GM18526 (cell line): ENCODE data around the gene CMTM5.

Source experiments
- POLR2A ChIP-seq: IDR thresholded peaks from 3 replicates; pipeline ENCODE4 v1.6.1; 2011; ENCODE audit not compliant: insufficient read length; ENCODE audit errors: extremely low read depth

CMTM5 gene

DNA sequence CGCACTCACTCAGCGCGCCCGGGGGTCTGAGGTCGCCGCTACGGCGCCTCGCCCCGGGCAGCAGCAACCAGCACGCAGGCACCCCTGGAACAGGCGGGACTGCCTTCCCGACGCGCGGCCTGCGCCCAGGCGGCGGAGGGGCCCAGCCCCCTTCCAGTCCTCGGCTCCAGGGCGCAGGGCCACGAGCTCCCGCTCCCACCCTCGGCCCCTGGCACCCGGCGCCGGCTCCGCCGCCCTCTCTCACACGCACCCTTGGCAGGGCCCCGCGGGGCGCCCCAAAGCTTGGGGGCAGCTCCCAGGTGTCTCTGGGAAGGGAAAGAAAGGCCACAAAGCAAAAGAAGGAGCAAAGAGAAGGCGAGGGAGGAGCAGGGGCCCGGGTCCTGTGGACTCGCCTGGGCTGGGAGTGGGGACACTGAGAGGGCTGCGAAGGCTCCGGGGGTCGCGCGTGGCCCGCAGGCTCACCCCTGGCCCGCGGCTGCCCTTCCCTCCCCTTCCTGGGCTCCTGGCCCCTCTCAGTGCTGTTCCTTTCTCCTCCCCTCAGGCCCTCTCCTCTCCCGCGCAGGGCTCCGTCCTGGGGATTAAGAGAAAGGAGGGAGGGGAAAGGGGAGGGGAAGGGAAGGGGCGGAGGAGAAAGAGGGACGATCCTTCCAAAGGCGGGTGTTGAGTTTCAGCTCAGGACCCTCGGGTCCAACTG, 11.0 kb upstream of the CMTM5 start:
- no peak for TF ChIP-seq POLR2A

DNA sequence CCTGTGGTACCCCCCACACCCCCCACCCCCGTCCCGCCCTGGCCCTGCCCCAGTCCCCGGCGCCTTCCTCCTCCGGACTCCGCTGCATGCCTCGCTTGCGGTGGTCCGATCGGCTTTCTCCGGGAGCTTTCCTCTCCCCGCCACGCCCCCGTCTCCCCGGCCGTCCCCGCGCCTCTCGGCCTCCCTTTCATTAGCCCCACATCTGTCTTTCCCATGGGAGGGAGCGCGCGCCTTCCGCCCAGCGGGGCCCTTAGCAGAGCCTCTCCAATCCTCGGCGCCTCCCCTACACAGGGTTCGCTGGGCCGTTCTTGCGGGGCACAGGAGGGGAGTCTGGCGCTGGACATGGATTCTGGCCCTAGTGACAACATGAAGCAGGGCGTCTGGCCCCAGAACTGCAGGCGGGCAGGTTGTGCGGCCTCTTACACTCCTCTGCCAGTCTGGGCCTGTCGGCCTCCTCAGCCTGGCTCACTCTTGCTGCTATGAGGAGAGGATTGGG, 10.4 kb upstream of the CMTM5 start:
- TF ChIP-seq POLR2A: no peak

DNA sequence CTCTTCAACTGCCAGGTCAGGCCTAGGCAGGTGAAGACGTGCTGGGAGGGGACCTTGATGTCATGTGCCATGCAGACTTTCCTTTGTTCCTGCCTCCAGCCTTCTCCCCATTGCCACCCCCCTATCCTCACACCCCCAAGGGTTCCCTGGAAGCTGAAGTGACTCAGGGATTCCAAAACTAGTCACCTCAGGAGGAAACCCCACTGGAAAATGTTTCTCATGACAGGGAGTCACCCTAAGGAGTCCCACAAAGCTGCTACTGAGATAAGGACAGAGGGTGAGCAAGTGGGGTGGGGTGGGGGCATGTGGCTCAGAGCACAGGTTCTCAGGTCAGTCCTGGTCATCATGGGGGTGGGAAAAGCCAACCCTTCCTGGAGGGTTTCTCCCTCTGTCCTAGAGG, 6.6 kb upstream of the CMTM5 start:
- TF ChIP-seq POLR2A: no peak

DNA sequence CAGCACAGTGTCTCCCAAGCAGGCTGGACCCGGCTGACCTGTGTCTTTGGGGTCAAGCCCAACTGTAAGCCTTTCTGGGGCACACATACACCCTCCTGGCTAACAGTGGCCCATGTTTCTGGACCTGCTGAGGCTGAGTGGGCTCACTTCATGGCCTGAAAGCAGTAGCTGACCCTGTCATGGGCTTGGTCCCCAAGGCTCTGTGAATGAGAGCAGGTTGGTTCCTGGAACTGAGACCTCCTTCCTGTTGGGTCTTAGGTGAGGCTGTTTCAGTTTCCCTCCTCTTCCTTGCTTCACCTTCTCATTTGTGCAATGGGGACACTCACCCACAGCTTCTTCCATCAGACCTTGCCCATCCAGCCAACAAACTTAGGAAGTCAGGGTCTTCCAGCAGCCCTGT, 5.0 kb upstream of the CMTM5 start:
- no peak for TF ChIP-seq POLR2A

DNA sequence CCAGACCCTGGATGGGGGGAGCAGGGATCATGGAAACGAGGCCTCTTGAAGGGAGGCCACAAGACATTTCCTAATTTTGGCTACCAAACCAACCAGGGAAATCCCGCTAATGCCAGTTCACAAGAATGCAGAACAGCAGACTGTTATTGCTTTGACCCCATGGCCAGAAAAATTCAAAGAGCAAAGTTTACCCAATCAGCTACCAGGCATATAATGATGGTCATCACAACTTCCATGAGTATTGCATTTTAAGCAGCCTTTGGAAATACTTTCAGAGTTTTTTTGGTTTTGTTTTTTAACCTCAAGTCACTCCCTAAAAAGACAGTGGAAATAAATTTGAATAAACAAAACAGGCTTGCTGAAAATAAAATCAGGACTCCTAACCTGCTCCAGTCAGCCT, 4.3 kb upstream of the CMTM5 start, which contains the start of gene IL25:
IL25 (plus strand) TSS at position 301 of the 400 bp plus-strand sequence.
- TF ChIP-seq POLR2A: no peak

DNA sequence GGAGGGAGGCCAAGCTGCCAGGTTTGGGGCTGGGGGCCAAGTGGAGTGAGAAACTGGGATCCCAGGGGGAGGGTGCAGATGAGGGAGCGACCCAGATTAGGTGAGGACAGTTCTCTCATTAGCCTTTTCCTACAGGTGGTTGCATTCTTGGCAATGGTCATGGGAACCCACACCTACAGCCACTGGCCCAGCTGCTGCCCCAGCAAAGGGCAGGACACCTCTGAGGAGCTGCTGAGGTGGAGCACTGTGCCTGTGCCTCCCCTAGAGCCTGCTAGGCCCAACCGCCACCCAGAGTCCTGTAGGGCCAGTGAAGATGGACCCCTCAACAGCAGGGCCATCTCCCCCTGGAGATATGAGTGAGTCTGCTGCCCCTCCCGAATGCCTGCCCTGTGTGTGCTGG, 3.8 kb upstream of the CMTM5 start:
- no peak for TF ChIP-seq POLR2A

DNA sequence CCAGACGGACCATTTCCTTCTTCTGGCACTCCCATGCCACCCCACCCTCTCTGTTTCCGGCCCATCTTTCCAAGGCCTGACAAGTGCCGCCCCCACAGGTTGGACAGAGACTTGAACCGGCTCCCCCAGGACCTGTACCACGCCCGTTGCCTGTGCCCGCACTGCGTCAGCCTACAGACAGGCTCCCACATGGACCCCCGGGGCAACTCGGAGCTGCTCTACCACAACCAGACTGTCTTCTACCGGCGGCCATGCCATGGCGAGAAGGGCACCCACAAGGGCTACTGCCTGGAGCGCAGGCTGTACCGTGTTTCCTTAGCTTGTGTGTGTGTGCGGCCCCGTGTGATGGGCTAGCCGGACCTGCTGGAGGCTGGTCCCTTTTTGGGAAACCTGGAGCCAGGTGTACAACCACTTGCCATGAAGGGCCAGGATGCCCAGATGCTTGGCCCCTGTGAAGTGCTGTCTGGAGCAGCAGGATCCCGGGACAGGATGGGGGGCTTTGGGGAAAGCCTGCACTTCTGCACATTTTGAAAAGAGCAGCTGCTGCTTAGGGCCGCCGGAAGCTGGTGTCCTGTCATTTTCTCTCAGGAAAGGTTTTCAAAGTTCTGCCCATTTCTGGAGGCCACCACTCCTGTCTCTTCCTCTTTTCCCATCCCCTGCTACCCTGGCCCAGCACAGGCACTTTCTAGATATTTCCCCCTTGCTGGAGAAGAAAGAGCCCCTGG, 1.2 kb upstream of the CMTM5 start:
- TF ChIP-seq POLR2A: no peak

DNA sequence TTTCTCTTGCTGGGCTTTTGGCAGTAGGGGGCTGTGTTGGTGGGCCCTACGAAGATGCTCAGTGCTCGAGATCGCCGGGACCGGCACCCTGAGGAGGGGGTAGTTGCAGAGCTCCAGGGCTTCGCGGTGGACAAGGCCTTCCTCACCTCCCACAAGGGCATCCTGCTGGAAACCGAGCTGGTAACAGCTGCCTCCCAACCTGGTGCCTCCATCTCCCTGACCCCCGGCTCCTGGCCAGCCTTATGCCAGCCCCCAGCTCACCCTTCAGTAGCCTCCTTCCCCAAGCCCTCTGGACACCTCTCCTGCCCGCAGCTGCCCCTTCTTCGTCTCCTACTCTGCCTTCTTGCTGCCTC, 328 bp downstream of the CMTM5 start:
- TF ChIP-seq POLR2A: no peak

DNA sequence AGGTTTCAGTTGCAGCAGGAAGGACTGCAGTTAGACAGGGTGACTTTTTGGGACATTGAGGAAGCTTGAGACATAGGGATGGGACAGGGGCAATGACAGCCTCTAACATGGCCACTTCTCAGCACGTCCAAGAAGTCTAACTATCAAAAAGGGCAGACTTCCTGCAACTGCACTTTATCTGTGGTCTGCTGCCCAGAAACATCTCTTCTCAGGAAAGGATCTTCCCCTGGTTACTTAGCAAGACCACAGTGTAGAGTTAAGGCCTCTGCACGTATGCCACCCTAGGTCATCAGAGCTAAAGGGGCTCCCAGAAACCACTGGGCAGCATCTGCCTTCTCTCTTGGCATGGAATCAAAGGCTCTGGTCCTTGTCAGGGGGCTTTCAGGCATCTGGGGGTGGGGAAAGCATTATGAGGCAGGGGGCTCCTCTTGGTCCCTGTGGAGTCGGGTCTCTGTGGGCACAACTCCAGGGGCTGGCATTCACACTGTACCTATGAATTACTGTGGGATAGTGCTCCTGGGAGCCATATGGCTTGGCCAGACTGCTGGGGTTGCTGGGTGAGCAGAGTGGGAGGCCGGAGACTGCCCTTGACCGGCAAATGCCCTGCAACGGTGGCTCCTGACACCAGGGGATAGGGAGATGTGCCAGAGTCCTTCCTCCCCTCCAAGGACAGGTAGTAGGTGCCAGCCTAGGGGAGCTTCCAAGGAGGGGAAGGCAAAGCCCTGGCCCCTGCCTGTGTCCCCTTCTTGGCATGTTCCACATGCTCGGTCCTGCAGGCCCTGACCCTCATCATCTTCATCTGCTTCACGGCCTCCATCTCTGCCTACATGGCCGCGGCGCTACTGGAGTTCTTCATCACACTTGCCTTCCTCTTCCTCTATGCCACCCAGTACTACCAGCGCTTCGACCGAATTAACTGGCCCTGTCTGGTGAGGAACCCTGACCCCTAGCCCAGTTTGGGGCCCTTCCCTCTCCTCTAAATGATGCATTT, 1.0 kb downstream of the CMTM5 start:
- TF ChIP-seq POLR2A: no peak

DNA sequence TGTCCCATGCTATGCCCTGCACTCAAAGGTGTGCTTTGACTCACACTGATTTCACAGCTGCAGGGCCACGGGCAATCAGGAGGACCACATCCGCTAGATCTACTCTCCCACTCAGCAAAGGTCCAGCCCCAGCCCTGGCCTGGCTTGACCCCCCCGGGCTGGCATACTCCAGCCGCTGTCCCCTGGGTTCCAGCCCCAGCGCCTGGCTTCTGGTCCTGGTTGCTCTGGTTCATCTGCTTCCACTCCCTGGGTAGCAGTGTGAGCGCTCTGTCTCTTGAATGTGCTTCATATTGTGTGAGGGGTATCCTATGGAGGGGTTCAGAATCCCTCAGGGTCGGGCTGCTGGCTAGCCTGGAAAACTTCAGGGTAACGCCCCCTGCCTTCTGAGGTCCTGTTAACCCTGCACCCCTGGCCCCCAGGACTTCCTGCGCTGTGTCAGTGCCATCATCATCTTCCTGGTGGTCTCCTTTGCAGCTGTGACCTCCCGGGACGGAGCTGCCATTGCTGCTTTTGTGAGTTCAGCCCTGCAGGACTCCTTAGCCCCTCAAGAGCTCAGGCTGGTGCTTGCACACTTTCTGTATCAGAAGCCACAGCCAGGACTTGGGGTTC, 1.9 kb downstream of the CMTM5 start:
- TF ChIP-seq POLR2A: no peak

DNA sequence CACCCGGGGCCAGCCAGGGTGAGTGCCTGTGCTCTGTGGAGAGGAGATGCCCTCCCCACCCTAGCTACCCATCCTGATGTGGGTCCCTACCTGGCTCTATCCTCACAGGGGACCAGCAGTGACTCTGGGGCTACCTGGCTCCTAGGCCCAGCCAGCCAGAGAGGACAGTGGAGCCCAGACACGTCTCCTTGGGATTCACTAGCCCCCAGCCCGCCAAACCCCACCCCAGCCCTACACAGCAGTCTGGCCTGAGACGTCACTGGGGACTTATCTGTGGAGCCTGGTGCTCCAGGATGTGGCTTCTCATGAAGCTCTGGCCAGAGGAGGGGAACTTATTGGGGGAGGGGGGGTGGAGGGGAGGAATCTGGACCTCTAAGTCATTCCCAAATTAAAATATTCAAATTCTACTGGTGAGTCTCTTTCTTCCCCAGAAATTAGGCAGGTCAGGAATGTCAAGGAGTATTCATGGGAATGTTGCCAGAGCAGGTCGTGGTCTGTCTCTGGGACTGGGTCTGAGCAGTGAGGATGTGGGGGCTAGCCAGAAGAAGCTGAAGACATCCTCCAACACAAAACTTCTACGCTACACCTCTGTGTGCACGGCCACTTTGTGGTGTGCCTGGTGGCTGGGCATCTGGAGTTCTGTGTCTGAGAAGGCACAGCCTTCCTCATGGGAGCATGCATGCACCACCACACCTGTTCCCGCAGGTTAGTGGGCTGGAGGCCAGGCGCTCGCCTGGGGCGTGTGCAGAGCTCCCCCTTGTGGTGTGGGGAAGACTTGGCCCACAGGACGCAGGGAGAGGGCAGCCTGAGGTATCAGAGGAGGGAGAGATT, 2.7 kb downstream of the CMTM5 start:
- TF ChIP-seq POLR2A: no peak

DNA sequence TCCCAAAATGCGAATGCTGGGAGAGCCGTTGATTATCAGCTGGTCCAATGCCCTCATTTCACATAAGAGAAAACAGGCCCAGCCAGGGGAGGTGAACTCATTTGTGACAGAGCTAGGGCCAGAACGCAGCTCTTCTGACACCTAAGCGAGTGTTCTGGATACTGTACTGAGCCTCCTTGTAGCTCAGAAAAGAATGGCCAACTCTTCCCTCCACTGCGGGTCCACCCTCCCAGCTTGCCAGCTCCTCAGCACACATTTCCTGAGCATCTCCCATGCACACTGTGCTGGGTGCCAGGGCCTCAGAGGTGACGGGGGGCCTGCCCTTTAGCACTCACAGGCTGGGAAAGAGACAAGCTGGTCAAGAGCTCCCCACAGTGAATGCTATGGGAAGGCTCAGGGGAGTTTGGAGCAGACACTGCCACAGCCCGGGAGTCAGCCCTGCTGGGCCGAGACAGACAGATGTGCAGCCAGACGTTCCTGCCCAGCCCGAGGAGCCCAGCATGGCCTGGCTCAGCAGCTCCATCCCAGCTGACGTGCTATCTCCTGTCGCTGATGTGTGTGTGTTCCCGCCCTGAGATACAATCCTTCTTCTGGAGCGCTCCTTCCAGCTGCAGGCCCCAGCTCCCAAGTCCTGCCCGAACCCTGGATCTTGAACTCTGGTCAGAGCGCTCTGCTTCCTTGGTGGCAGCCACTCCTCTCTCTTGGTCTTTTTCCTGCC, 3.5 kb downstream of the CMTM5 start:
- TF ChIP-seq POLR2A: no peak

DNA sequence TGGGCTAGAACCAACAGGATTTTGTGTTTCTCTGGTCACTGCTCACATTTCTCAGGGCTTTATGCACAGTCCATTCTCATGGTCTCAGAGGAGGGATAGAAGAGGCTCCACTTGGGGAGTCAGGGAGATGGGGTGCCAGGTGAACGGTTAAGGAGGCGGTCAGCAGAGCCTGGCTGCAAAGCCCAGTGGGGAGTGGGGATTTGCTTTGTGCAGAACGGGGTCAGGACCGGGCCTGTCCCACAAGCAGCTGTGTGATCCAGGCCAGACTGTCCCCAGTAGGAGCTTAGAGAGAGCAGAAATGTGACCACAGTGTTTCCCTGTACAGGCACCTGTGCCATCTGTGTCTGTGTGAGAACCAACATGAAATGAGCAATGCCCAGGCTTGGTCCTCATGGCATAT, 4.1 kb downstream of the CMTM5 start:
- TF ChIP-seq POLR2A: no peak

DNA sequence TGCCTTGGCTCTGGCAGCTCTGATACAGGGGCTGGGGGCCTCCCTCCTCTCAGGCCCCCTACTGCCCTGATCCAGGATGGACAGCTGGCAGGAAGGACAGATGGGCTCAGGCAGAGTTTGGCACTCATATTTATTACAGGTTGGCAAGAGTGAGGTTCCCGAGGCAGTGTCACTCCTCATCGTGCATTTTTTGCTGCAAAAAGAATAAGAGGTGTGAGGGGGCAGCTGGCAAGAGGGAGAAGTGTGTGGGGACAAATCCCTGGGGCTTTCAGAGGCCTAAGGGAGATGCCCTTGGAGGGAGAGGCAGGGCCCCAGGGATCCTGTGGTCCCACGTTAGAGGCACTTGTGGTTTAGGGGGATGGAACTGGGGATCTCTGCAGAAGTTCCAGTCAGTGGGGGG, 5.0 kb downstream of the CMTM5 start:
- TF ChIP-seq POLR2A: no peak

DNA sequence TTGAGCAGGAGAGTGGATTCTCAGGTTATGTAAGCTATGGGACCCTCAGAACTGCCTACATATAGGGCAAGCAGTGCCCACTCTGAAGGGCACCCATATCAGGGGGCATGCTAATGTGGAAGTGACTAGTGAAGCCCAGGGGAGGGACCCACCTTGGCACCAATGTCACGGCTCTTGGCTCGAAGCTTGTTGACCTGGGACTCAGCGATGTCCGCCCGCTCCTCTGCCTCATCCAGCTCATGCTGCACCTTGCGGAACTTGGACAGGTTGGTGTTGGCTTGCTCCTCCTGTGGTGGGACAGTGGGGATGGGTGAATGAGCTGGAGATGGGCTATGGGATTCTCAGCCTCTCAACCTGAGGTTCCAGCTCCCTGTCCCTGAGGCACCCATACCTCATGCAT, 5.4 kb downstream of the CMTM5 start:
- TF ChIP-seq POLR2A: no peak
